Iris pigment epithelial cell (primary cell): ENCODE measurements around the gene METTL14.
A peak's percentile ranks its signal among the peaks of the same experiment; 100 is the strongest.

Experiments used
- DNase-seq: peaks from one replicate; pipeline ENCODE4 v3.0.0-alpha.2; 2011; ENCODE audit warnings: low read depth

METTL14 gene

GRCh38 chr4:118734491-118735205, 49.5 kb downstream of the METTL14 start:
- DNase-seq = peak; percentile 69

- no peak for DNase-seq
Measured at GRCh38 chr4:118736900-118737299, 51.7 kb downstream of the METTL14 start.

- no peak for DNase-seq
Measured at GRCh38 chr4:118738090-118738489, 52.9 kb downstream of the METTL14 start.

GRCh38 chr4:118739022-118739713, 54.0 kb downstream of the METTL14 start:
- DNase-seq = no peak

- DNase-seq = no peak
Measured at GRCh38 chr4:118740869-118741268, 55.7 kb downstream of the METTL14 start.

GRCh38 chr4:118741301-118741855, 56.2 kb downstream of the METTL14 start:
- DNase-seq = peak; percentile 81

- peak; percentile 56 for DNase-seq
Measured at GRCh38 chr4:118742050-118742449, 56.9 kb downstream of the METTL14 start.

- peak; percentile 71 for DNase-seq
Measured at GRCh38 chr4:118743867-118744266, 58.7 kb downstream of the METTL14 start.

GRCh38 chr4:118745357-118745756, 60.2 kb downstream of the METTL14 start:
- peak; percentile 75 for DNase-seq

GRCh38 chr4:118746251-118746919, 61.2 kb downstream of the METTL14 start:
- no peak for DNase-seq

- no peak for DNase-seq
Measured at GRCh38 chr4:118749347-118749988, 64.3 kb downstream of the METTL14 start.

- DNase-seq = peak; percentile 90
Measured at GRCh38 chr4:118751629-118752323, 66.6 kb downstream of the METTL14 start.

- DNase-seq = peak; percentile 56
Measured at GRCh38 chr4:118752551-118752950, 67.4 kb downstream of the METTL14 start.

- DNase-seq = no peak
Measured at GRCh38 chr4:118753096-118753495, 67.9 kb downstream of the METTL14 start.

- no peak for DNase-seq
Measured at GRCh38 chr4:118753685-118754084, 68.5 kb downstream of the METTL14 start.

- no peak for DNase-seq
Measured at GRCh38 chr4:118754890-118755289, 69.7 kb downstream of the METTL14 start.

GRCh38 chr4:118755438-118756226, 70.4 kb downstream of the METTL14 start:
- DNase-seq = no peak

GRCh38 chr4:118756429-118756828, 71.2 kb downstream of the METTL14 start:
- no peak for DNase-seq

GRCh38 chr4:118756958-118757357, 71.8 kb downstream of the METTL14 start:
- DNase-seq = no peak

- peak; percentile 93 for DNase-seq
Measured at GRCh38 chr4:118757761-118758251, 72.6 kb downstream of the METTL14 start.

- peak; percentile 92 for DNase-seq
Measured at GRCh38 chr4:118758293-118758692, 73.1 kb downstream of the METTL14 start.
